NCI-H82 (cell line): ENCODE results near the gene GUCY1A1.

Source experiments
- DNase-seq: peaks from one replicate; lab custom pipeline; 2025; lab: John Stamatoyannopoulos, UW

Gene GUCY1A1

GRCh38 chr4:155777971-155778735 lies 111.5 kb downstream of the GUCY1A1 start:
- no peak for DNase-seq

GRCh38 chr4:155780775-155781174 lies 114.1 kb downstream of the GUCY1A1 start:
- no peak for DNase-seq

- DNase-seq, result no peak
These were observed 114.7 kb downstream of the GUCY1A1 start for GRCh38 chr4:155781249-155781831.
